GM21515 (cell line): ENCODE results near the gene PEF1.

ENCODE experiments used
- ATAC-seq: cut with Tn5 transposase; IDR thresholded peaks from one replicate; pipeline ENCODE4 v1.9.1; 2021; ENCODE audit not compliant: unreplicated experiment

PEF1 gene

DNA sequence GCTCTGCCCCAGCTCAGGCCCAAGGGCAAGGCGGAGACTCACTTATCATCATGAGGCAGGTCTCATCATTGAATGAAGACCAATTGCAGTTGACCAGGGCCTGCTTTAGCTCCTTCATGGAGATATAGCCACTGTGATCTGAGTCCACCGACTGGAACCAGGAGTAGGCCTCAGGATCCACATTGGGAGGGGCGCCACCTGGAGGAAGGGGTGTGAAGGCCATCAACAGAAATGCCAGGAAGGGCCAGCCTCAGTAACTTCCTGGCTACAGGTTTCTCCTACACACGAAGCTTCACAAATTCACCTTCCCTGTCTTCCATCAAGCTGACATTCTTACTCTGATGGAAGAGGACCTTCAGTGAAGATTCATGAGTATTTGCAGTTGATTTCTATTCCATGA lies 11.6 kb downstream of the PEF1 start:
- no peak for ATAC-seq

GRCh38 chr1:31632649-31633048 lies 12.0 kb downstream of the PEF1 start:
- ATAC-seq: no peak

- ATAC-seq: no peak
Measured at GRCh38 chr1:31628931-31629556, 15.6 kb downstream of the PEF1 start.

DNA sequence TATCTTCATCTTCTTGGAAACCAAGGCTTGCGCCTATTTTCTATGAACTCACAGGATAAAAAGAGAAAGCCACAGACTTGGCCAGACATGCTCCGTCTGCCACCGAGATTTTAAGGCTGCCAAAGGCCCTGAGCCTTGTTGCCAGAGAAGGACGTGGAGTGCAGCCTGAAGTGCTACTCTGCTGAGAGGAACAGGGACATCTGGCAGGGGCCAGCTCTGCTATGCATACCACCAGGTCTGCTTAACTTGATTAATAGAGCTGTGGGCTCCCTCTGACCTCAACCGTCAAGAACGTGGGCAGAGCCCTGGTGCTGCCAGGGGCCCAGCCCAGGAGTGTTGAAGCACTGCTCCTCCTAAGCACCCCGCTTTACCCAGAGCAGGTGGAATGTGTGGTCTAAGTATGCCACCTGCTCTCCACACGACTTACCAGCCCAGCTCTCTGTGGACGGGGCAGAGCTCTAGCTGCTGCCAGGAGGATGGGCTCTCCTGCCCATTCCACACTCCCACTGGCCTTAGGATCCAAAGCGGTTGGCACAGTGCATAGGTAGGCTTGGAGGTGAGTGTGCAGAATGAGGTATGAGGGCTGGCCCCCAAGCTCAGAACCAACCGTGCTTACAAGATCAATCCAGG lies 16.6 kb downstream of the PEF1 start:
- ATAC-seq: no peak

GRCh38 chr1:31627301-31627929 lies 17.3 kb downstream of the PEF1 start:
- no peak for ATAC-seq

GRCh38 chr1:31626223-31627207 lies 18.2 kb downstream of the PEF1 start:
- ATAC-seq: no peak

- no peak for ATAC-seq
Measured at GRCh38 chr1:31625561-31626222, 19.0 kb downstream of the PEF1 start.

DNA sequence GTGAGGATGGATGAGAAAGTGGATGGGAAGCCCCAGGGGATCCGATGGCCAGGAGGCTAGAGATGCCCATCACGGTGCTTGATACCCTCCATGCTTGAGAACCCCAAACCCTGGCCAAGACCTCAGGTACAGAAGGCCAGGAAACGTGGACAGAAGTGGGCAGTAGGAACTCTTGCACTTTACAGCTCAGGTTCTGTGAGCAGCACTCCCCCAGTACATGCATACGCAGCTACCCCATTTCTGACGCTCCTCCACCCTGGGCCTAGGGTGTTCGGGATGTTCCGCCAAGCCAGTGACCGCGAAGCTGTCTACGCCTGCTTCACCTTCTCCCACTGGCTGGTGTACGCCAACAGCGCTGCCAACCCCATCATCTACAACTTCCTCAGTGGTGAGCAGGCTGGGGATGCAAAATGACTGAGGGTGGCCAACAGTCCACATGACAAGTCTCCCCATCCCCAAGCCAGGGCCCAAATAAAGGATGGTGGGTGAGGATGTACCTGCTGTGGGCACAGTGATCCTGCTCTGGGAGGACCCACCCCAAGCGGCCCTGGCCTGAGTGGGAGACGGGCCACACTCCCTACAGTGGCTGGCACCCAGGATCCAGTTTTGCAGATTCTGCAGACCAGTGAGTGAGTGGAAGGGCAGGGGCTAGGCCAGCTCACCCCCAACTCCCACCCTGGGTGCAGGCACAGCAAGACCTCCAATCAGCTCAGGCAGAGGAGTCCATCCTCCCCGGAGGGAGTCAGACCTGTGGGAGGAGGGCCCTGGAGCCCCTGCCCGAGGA lies 19.8 kb downstream of the PEF1 start:
- ATAC-seq: no peak

GRCh38 chr1:31624309-31624708 lies 20.4 kb downstream of the PEF1 start:
- ATAC-seq: no peak

- no peak for ATAC-seq
Measured at GRCh38 chr1:31623365-31623764, 21.3 kb downstream of the PEF1 start.

- no peak for ATAC-seq
Measured at GRCh38 chr1:31621847-31622730, 22.6 kb downstream of the PEF1 start.

- no peak for ATAC-seq
Measured at GRCh38 chr1:31621498-31621820, 23.2 kb downstream of the PEF1 start.

DNA sequence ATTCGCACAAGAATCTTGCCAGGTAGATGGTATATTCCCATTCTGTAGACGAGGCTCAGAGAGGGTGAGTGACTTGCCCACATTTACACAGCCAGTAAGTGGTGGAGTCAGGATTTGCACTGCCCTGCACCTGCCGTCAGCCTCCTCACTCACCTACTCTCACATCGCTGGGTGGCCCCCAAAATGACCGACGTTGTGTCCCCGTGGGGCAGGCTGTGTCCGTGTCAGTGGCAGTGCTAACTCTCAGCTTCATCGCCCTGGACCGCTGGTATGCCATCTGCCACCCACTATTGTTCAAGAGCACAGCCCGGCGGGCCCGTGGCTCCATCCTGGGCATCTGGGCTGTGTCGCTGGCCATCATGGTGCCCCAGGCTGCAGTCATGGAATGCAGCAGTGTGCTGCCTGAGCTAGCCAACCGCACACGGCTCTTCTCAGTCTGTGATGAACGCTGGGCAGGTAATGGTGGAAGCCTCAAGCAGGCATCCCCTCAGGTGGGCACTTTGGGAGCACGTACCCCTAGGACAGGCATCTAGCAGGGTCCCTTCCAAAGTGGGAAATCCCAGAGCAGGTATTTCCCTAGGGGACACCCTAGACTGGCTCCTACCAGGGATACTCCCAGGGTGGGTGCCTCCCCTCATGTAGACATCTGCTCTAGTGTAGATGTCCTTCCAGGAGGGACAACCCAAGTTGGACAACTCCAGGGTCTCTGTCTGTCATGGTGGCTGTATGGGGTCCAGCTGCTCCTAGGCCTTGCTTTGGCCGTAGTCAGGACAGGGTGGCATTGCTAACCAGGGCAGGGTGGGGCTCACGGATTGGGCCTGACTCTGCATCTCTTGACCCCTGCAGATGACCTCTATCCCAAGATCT lies 23.8 kb downstream of the PEF1 start:
- no peak for ATAC-seq

DNA sequence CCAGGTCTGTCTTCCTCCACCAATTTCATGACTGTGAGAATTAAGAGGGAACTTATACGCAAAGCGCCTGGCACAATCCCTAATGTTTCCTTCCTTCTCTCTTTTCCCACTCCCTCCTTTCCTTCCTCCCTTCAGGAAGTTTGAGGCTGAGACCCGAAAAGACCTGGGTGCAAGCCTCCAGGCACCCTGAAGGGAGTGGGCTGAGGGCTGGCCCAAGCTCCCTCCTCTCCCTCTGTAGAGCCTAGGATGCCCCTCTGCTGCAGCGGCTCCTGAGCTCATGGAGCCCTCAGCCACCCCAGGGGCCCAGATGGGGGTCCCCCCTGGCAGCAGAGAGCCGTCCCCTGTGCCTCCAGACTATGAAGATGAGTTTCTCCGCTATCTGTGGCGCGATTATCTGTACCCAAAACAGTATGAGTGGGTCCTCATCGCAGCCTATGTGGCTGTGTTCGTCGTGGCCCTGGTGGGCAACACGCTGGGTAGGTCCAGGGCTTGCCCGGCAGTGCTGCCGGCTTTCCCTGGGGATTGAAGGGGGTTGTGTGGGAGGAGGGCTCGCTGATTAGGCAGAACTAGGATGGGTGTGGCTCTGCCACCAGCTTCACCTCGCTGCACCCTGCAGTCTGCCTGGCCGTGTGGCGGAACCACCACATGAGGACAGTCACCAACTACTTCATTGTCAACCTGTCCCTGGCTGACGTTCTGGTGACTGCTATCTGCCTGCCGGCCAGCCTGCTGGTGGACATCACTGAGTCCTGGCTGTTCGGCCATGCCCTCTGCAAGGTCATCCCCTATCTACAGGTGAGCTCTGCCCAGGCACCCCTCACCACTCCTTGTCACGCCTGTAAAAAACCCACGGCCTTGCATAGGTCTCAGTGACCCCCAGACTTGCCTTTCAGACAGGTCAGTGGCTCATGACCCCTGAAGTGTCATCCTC lies 25.5 kb downstream of the PEF1 start:
- ATAC-seq: no peak

DNA sequence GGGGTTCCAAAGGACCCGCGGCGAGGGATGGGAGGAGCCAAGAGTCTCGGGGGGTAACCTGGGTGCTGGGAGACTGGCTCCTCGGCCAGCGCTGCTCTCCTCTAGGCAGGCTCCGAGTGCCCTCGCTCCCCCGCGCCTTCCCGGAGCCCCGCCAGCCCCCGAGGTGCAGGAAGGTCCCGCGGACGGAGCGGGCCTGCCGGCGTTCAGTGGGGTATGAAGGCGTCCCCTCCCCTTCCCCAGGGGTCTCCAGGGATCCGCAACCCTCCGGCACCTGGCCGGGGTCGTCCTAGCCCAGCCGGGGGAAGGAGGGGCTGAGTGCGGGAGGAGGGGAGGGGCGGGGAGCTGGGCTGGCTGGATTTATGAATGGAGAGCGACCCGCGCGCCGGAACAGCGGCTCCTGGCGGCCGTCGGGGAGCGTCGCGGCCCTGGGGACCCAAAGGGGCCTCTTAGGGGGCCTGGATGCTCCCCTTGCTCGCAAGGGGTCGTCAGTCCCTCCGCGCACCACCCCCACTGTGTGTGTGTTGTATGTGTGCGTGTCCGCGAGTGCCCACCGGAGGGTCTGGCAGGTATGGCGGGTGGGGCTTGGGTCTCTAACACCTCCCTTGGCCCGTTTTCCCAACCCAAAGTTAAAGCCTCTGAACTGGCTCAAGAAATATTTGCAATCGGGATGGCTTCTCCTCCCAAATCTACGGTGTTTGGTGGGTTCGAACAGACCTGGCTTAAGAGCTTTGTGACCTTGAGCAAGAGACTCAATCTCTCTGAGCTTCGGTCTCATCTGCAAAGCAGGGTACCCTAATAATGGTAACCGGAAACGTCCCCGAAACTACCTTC lies 26.5 kb downstream of the PEF1 start:
- ATAC-seq: no peak

GRCh38 chr1:31617218-31617915 lies 27.3 kb downstream of the PEF1 start, which contains the start of gene HCRTR1:
TSS of gene HCRTR1 (plus strand) at chr1:31617689. CDS start at chr1:31619193, 1,504 bp downstream.
- ATAC-seq: no peak
